GM18499 (cell line): ENCODE results near the gene CIAO1.
"Not testable (repeated sequence)": the region's sequence is repeated elsewhere in the genome, so short reads cannot be mapped to it uniquely, and the experiment has no call there.

Experiments
- ATAC-seq: cut with Tn5 transposase; IDR thresholded peaks from one replicate; pipeline ENCODE4 v1.9.1; 2021; ENCODE audit warnings: moderate number of reproducible peaks; ENCODE audit not compliant: insufficient read depth, unreplicated experiment

The CIAO1 gene

DNA sequence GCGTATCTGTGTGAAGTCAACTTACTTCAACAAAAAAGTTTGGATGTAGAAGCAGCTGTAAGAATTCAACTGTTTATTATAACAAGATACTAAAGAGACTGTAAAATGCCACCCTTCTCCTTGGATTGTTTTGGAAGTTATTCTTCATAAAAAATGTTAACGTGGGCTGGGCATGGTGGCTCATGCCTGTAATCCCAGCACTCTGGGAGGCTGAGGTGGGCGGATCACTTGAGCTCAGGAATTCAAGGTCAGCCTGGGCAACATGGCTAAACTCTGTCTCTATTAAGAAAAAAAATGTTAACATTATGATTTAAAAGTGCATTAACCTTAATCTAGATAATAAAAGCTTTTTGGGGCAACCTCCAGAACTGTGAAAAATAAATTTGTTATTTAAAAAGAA, 7.7 kb downstream of the CIAO1 start:
- no peak for ATAC-seq

DNA sequence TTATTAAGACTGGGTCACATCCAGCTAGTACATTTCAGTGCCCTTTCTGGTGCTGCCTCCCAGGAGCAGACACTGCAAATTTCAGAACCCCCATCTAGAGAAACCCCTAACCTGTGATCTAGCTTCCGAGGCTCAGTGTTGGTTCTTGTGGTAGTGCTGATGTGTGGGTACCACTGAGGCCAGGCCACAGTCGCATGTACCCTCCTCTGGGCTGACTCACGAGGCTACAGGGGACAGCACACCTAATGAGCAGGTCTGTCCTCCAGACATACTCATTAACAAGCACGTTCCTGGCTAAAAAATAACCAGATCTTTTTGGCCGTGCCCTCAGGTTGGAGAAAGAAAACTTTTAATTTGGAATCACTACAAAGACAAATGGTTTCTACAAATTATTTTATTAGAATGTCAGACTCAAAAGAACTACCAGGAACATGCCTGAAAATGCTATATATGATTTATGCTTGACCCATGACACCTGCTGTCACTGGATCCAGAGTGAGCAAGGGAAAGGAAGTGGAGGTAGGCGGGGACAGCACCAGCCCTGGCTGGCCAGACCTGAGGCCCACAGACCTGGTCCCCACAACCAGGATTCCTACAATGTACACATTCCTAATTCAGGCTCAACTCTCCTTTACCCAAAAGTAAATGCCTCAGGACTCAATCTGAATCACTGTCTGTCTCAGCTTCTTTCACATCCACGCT, 8.5 kb downstream of the CIAO1 start:
- no peak for ATAC-seq

DNA sequence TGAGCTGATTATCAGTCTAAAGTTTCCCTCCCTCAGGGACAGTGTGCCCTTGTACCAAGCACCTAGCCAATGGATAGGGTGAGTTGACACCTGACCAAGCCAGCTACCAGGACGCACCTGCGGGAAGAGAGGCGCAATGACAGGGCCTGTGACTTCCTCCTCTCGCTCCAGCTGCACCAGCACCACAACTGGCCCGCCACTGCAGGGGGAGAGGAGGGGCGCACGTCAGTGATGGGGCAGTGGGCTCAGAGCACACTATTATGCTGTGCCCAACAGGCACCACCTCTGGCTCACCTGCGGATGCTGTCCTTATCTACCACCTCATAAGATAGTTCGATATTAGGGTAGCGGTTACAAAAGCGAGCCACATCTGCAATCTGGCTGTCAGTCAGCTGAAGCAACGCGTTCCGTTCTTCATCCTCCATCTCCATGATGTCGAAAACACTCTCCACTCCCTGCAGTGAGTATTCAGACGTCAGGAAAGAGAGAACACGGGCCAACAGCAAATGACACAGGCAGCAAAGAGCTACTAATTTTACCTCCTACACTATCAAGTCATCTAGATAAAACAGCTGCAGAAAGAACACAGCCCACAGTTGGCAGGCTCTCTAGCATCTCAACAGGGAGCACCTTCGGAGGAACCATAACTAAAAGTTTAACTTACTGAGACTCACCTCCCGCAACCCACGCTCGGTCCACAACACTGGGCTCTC, 10.9 kb downstream of the CIAO1 start:
- ATAC-seq, result no peak

DNA sequence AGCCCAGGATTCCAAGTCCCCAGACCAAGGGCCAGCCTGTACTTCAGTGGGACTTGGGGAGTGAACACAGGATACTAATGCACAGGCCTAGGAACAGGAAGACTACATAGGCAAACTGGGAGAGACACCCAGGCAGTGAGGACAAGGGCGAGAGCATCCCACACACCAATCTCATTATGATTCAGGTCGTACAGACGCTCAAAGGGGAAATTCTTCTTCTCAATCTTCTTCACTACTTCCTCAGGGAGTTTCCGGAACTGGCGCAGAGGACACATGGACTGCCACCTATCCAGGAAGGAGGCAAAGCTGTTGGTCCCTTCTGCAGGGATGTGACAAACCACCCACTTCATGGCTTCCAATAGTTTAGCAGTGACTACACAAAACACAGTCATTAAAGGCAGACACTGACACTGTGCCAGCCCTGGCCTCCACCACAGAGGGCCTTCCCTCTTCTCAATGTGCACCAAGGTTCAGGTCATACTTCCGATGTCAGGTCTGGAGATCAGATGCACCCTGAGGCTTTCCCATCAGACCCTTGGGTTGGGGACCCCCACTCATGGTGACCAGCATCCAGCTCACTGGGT, 21.3 kb downstream of the CIAO1 start:
- no peak for ATAC-seq

DNA sequence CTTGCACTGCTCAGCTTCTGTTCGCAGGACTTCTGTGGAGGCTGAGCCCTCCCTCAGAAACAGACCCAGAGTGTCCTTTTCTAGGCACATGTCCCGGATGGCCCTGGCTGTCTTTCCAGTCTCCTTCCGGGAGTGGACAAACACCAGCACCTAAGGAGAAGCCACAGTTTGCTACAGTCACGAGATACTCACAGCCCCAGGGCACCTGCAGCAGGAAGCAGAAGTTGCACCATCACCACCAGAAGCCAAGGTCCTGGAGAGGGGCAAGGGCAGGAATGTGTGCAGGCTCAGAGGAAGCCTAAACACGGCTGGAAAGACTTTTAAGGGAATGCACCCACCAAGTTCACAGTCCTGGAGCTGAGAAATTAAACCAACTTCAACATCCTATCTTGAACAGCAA, 25.7 kb downstream of the CIAO1 start:
- no peak for ATAC-seq

DNA sequence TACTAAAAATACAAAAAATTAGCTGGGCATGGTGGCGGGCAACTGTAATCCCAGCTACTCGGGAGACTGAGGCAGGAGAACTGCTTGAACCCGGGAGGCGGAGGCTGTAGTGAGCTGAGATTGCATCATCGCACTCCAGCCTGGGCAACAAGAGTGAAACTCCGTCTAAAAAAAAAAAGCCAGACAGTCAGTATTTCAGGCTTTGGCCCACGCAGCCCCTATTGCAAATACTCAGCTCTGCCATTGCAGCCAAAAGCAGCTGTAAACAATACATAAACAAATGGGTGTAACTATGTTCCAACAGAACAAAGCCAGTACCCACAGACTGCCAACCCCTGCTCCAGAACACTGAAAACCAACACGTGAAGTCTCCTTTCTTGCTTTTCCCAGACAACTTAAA, 28.2 kb downstream of the CIAO1 start:
- not testable (repeated sequence) for ATAC-seq

DNA sequence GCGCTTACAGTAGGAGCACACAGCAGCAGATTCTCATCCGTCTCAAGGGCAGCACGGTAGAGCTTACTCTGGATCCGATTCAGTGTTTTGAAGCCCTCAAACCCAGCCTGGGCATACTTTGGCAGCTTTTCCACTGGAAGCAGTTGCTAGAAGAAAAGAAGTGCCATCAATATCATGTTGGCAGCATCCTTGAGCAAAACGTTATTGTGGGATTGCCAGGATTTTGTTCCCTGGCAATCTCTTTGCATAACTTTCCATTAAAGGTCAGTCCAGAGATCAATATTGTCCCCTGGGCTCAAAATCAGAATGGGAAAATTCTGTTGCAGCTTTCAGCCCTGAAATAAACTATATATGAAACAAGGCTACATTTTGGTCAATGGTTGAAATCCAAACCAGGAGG, 30.9 kb downstream of the CIAO1 start:
- no peak for ATAC-seq

DNA sequence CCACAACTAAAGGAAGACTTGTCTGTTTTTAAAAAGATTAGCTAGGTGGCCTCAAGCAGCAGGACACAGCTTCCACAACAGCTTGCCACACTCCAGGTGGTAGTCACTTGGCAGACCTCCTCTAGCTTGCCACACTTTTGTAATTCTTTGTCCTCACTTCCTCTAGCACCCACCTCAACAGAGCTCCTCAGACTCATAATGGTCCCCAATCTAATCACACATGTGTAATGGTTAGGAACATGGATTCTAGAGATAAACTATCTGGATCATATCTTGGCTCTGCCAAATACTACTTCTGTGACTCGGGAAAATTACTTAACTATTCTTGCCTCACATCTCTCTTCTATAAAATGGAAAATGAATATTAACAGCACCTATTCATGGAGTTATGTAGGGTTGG, 35.8 kb downstream of the CIAO1 start:
- no peak for ATAC-seq

DNA sequence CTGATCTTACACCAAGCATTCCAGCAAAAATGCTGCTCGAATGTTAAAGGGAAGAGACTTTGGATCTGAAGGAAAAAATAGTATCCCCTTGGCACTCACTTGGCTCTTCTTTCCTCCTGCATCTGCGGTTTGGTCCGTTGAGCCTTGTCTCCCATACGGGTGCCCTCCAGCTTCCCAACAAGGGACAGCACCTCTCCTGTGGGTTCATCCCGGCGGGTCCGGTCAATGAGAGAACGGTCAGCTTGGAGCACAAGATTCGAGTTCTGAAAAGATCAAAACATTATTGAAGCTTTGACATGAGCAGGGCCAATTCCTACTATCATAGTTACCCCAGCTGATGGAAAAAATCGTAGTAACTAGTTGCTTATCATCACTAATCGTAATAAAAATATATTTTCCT, 38.6 kb downstream of the CIAO1 start:
- ATAC-seq, result no peak

DNA sequence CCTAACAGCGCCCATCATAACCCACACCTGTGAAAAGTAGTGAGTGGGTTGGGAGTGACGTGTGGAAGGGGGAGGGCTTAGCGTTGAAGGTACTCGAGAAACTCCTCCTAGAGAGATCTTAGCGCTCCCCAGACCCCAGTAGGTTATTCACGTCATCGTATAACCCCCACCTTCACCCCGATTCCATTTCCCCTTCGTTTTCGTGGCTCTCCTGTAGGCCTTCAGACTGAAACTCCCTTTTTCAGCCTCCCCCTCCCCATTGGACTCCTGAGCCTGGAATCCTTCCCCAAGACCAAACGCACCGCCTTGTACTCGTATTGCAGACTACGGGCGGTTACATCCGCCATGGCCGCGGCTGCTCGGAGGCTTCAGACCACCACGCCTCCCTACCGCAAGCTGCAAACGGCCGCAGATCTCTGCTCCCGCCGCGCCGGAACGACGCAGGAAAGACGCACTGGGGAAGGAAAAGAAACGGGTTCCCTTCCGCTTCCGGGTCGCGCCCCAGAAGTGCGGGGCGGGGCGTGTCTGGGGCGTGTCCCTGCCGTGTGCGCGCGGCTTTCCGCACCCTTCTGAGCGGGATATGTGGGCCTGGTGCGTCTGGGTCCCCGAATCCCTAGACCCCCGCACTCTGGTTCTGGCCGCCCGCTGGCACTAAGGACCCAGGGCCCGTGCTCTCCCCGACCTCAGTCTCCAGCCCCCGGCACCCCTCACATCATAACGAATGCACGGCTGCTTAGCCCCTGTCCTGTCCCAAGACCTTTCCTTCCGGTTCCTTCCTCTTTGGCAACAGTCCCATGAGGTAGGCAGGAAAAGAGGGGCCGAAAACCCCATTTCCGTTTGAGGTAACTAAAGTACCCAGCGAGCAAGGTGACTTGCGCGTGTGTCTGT, 39.3 kb downstream of the CIAO1 start, which contains the start of gene SNRNP200:
TSS of gene SNRNP200 (minus strand) at position 456 of the 888 bp plus-strand sequence. CDS start at position 347, 109 bp downstream.
- ATAC-seq, result peak; percentile 45

DNA sequence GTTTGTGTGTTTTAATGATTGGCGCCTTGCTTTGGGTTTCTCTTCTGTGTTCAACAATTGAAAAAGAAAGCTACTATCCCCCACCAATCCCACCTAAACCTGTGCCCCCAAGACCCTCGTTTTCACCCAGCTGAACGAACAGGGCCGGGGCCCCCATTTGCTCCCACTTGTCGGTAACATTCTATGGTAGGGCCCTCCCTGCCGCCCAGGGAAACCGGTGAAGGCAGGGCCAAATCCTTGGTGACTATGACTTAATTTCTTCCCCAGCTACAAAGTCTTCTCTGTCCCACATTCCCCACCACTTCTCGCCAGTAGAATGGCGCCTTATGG, 39.9 kb downstream of the CIAO1 start:
- ATAC-seq, result no peak

DNA sequence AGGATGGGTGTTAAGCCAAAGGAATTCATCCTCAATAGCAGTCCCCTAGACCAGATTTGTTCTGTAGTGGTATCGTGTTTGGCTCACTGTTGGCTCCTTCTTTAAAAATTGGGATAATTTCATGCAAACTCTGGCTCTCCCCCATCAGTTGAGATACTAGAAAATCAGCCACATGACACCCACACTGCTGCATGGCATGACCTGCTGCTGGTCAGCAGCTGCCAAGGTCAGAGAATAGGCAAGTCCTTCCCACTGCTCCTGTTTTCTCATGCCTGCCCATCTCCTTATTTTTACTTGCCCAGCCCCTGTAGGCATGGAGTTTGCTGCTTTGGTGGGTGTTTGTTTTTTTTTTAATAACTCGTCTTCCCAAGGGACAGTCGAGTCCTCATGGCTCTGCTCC, 40.3 kb downstream of the CIAO1 start:
- no peak for ATAC-seq

DNA sequence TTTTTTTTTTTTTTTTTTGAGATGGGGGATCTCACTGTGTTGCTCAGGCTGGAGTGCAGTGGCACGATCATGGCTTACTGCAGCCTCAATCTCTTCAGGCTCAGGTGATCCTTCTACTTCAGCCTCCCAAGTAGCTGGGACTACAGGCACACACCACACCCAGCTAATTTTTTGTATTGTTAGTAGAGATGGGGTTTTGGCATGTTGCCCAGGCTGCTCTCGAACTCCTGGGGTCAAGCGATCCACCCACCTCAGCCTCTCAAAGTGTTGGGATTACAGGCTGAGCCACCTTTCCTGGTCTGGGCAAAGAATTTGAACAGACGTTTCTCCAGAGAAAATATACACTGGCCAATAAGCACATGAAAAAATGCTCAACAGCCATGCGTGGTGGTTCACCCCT, 42.2 kb downstream of the CIAO1 start:
- no peak for ATAC-seq

DNA sequence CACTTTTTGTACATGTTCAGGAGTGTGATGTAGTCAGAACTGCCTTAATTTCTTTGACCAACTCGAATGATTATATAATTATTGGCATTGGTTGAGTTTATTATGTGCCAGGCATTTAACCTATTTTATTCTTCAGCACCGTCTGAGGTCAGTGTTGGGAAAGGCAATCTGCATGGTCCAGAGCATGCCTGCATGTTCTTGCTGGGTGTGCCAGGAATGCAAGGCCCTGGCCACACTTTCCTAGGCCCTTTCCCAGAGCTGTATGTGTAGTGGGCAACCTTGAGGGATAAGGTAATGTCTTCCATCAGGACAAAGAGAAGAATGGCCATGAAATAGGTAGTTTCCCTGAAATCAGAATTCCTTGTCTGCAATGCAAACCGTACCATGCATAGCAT, 49.0 kb downstream of the CIAO1 start:
- no peak for ATAC-seq

DNA sequence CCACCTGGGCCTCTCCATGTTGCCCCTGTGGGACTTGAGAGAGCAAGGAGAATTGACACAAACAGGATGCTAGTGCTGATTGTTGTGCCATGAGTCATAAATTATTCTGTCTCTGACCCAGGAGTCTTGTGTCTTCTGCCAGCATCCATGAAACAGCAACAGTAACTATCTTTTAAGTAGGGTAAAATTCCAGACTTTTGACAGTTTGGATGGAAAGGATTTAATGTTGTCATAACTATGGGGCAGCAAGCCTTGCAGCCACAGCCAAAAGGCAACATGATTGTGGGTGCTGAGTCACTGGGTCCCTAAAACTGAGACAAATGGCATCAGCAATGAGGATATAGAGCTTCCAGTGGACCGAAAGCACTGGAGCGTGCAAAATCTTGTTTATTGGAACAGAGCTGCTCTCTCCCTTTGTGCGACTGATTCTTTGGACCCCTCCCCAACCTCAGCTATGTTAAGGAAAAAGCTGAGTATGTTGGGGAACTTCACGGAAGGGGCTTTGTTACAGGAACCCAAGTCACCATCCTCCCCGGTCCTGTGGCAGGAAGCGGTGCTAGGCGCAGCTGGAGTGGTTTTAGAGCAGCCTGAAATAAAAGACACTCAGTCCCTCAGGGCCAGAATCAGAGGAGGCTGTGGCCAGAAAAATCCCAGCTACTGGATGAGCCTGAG, 49.5 kb downstream of the CIAO1 start:
- no peak for ATAC-seq

DNA sequence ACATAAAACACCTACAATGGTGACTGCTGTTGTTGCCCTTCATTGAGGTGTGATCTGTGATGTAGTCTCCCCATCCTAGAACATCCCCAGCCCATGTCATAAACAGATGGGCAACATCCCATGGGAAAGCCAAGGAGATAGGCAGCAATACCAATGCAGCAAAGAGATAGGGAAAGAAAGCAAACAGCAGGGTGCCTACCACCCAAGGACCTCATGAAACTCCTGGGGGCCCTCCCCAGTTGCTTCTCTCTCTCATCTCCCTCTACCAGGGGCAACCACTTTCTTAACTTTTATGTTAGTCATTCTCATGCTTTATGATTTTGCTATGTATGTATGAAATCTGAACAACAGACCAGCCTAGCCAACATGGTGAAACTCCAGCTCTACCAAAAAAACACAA, 51.0 kb downstream of the CIAO1 start:
- no peak for ATAC-seq

DNA sequence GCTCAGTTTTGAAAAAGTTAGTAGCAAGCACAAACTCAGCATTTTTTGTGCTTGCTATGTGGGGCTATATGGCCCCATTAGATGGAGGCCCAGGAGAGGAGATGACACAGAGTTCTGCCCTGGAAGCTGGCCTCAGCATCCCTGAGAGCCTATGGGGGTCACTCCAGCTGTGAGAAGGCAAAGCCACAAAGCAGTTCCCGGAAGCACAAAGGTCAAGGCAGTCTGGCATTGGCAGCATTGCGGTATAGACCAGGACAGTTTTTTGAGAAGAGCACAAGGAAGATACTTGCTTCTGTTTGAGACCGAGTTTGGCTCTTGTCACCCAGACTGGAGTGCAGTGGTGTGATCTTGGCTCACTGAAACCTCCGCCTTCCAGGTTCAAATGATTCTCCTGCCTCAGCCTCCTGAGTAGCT, 51.6 kb downstream of the CIAO1 start:
- ATAC-seq, result no peak

DNA sequence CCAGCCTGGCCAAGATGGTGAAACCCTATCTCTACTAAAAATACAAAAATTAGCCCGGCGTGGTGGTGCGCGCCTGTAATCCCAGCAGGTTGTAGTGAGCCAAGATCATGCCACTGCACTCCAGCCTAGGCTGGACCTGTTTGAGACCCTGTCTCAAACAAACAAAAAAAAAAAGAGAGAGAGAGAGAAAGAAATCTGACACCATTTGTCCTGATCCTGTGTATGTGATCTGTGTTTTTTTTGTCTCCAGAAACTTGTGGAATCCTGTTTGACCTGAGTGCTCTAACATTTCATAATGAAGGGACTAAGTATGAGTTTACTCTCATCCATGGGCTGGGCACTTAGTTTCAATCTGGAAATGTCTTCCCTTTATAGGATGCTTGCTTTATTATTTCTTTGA, 52.7 kb downstream of the CIAO1 start:
- ATAC-seq, result no peak

DNA sequence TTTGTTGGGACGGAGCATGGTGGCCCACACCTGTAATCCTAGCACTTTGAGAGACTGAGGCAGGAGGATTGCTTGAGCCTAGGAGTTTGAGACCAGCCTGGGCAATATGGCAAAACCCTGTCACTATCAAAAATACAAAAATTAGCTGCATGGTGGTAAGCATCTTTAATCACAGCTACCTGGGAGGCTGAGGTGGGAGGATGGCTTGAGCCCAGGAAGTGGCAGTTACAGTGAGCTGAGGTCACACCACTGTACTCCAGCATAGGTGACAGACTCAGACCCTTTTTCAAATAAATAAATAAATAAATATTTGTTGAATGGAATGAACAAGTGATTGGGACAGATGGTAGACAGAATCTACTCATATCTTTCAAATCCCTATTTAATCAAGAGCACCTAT, 53.4 kb downstream of the CIAO1 start:
- ATAC-seq, result no peak

DNA sequence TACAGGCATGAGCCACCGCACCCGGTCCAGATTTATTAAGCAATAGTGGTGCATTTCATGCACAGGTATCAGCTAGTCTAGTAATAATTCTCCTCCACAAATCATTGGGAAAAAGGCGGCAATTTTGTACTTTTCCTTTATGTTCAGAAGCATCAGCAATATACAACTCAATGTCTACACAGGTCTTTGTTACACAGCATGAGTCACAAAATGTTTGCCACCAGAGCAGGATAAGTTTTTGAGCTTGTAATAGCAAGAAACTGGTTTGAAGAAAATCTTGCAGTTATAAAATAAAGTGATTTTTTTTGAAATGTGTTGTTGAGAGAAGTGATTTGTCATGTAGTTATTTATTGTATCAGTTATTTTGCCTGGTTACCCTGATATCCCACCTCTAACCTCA, 54.3 kb downstream of the CIAO1 start:
- no peak for ATAC-seq
